GM18498 (cell line): Measurements from ENCODE around the gene DIDO1.

Experiments used
- ATAC-seq: cut with Tn5 transposase; IDR thresholded peaks from one replicate; pipeline ENCODE4 v1.9.1; 2021; ENCODE audit warnings: mild to moderate bottlenecking, moderate library complexity; ENCODE audit not compliant: unreplicated experiment

DIDO1 gene

DNA sequence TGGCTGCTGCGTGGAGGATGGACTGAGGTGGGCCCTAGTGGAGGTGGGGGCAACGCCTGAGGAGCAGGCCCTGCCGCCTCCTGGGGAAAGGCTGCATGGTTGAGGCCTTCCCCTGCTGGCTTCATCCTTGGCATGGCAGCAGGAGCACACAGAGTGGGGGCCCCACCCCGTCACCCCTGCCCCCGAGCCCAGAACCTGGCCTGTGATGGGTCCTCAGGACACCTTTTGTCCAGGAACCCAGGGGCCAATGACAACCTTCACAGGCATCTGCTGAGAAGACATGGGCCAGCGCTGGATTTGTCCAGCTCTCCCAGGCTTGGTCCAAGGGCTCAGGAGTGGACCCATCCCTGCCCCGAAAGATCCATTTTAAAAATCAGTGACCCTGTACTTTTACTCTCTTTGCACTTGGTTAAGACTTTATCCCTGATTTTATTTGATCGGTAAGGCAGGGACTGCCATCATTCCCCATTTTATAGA is 25.6 kb upstream of the DIDO1 start:
- no peak for ATAC-seq

DNA sequence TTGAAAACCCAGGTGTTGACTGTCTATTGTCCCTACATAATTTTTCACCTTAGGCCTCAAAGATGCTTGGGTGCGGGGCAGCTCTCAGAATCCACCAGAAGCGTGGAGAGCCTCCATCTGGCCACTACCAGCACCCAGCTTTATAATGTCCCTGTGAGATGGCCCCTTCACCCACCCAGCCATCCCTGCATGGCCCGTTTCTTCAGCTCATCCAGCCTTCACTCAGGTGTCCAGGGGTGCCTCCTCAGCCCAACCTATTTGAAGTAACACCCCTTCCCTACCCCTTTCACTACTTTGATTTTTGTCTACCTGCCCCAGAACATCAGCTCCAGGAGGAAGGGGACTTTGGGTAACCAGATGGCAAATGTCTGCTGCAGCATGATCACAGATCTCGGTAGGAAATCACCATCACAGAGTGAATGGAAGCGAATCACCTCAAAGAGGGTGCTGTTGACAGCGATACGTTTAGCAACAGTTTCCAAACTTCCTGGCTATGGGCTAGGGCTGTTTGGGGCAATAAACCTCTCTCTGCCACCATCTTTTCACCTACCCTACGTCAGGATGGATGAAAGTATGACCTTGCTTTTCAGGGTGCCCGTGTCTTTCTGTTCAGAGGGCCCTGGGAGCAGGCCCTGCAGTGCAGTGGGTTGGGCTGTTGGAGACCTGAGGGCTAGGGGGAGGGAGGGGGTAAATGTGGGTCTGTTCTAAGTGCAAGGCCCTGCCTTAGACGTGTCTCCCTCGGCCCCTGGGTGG is 25.0 kb upstream of the DIDO1 start:
- no peak for ATAC-seq

DNA sequence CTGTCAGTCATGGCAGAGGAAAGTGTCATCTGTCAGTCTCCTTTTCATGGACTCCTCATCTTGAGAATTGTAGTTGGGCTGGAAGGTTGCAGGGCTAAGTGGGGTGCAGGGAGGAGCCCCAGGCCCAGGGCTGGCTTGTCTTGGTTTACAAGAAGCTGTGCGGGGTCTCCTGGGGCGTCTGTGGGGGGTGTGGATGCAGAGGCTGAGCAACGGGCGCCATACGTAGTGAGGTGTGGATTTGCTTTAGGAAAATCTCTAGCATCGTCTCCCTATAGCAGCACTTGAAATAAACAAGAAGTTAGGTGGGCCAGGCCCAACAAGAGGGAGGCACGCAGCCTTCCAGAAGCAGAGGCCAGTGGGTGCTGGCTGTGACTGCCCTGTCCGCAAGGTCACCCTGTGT is 24.4 kb upstream of the DIDO1 start:
- no peak for ATAC-seq

DNA sequence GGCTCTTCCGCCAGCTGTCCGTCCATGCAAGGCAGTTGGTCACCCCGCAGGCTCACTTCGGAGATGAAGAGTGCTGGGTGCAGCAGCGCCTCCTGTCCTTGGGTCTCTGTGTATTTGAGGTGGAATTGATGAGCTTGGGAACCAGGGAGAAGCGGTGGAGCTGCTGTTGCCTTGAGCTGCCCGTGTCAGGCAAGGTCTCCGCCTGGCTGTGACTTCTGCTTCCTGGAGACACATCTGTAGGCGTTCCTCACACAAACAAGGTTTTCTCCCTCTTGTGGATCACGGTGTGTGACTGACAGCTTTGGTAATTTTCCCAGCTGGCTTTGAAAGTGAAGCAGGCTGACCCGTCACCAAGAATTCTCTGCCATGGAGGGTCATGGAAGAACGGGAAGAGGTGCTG is 23.7 kb upstream of the DIDO1 start:
- ATAC-seq = no peak

DNA sequence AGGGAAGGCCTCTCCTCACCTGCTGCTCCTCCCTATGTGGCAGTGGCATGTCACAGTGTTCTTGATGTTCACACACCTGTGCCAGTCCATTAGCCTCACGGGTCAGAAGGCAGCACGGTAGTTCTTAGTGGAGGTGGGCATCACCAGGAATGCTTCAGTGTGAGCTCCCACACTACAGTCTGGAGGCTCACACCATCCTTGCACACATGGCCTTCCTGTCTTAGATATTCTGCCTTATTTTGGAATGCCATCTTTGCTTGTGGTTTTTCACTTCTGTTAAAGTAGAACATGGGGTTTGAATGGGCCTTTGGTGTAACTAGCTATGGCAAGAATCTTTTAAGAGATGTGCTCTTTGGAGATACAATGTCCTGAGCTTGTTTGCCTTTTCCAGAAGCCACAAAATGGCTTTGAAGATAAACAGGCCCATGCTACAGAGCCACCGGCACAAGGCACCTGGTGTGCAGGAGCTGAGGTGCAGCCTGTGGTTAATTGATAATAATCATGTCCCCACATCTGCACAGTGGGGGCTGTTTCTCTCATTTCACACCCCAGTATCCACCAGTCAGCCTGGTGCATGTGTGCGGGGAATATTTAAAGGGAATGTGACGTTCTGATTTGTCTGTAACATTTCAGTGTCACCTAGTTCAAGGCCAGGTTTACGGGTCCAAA is 23.0 kb upstream of the DIDO1 start:
- no peak for ATAC-seq

DNA sequence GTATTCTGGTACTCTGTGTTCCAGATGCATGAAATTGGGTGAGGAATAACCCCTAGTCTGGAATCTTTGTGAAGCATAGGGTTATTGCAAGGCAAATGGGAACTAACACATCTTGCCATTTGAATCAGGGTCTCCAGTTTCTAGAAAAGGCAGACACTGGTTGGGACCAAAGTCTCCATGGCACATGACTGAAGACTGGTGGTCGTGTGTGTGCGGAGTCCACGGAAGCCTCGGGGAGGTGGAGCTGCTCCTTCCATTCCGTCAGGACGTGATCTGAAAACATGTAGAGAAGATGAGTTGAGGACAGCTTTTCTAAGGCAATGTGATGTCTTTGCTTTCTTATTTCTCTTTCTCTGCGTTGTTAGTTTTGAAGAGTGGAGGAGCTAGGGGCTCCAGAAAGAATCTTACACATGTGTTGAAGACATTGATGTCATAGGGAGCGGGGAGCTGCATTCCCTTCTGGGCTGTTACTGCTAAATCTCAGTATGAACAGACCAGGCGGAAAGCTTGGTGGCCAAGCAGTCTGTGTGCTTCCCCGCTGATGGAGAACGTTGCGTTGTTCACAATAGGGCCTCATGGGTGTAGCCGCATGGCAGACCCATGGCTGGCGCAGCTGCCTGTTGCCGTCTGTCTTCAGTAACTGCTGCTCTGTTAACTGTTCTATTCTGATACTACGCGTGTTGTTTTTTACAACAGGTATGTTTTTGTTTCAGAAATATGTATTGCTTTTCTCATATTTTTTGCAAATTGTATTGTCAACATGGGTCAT is 21.4 kb upstream of the DIDO1 start:
- ATAC-seq = no peak

DNA sequence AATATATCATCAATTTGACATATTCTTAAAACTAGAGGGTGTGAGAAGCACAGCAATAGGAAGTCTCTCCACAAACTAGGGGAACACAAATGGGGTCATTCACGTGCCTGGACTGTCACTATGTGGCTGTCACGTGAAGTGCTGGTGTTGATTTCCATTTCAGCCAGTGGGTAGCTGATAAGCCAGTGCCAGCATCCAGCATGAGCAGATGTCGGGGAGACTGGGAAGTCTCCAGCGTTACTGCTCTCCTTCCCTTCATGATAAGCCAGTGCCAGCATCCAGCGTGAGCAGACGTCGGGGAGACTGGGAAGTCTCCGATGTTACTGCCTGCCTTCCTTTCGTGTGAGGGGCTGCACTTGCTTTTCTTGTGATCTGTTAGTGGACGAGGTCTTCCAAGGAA is 20.6 kb upstream of the DIDO1 start:
- no peak for ATAC-seq

DNA sequence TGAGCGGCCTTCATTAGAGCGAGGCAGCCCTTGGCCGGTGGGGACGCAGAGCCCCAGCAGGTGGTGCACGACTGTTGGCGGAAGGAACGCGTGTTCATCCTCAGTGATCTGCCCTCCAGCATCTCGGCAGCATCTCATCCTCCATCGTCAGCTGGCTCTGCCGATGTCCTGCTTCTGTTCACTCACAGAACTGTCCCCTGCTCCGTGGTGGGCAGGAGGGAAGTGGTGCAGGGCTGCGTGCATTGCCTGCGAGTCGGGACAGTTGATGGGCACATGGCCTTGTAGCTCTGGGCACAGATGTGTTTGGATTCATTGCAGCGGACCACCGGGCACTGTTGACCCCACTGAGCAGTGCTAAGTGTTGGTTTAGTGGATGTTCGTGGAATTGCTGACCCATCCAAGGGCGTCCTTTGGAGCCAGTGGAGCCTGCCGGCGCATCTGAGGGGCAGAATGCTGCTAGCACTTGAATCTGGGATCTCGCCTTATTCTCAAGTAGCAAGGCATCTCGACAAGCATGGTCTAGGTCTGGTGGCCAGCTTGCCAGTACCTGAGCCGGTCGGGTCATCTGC is 19.6 kb upstream of the DIDO1 start:
- ATAC-seq = no peak

DNA sequence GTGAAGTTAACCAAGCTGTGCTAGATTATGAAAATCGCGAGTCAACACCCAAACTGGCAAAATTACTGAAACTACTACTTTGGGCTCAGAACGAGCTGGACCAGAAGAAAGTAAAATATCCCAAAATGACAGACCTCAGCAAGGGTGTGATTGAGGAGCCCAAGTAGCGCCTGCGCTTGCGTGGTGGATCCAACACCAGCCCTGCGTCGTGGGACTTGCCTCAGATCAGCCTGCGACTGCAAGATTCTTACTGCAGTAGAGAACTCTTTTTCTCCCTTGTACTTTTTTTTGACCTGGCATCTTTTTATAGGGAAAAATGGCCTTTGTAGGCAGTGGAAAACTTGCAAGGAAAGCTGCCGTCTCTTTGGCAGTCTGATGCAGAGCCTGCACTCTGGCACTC is 18.4 kb upstream of the DIDO1 start:
- ATAC-seq = no peak

DNA sequence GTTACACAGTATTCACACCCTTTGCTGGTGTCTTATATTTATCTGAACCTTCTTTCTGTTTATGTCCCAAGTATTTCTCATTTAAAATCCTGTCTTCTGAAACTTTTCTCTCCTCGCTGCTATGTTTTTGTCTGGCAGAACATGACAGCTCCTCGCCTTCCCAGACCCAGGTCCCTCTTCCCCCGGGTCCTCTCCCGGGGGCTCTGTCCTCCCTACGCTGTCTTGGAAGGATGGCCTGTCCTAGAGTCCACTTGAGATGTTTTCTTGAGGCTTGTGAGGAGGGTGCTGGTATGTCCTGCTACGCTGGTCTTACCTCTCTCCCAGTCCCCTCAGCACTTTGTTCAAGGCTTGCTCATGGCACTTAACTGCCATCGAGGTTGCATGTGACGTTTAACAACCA is 17.9 kb upstream of the DIDO1 start:
- no peak for ATAC-seq

DNA sequence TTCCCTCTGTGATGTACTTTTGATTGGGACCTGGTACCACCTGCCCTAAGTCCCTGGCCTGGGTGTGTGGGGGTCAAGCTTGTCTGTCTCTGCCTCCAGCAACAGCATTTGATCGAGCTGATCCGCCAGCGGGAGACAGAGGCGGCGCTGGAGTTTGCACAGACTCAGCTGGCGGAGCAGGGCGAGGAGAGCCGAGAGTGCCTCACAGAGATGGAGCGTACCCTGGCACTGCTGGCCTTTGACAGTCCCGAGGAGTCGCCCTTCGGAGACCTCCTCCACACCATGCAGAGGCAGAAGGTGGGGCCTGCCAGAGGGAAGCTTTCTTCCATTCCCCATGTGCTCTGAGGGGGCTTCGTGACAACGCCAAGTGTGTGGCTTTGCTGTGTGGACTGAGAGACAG is 17.1 kb upstream of the DIDO1 start:
- ATAC-seq = no peak

DNA sequence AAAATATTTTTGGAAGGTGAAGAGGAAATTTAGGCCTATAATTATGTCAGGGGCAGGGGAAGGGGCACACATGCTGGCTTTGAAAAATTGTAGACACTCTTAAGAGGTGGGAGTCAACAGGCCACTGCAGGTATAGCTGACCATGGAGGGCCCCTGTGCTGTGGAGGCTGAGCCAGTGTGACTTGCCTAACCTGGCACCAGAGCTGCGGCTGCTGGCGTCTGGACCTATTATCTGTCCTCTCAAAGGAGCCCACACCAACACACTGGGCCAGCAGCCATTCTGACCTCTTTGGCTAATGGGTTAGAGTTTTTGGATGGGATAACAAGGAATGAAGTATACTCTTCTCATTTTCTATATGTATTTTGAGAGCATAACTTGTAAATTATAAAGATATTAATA is 16.2 kb upstream of the DIDO1 start:
- ATAC-seq = no peak

DNA sequence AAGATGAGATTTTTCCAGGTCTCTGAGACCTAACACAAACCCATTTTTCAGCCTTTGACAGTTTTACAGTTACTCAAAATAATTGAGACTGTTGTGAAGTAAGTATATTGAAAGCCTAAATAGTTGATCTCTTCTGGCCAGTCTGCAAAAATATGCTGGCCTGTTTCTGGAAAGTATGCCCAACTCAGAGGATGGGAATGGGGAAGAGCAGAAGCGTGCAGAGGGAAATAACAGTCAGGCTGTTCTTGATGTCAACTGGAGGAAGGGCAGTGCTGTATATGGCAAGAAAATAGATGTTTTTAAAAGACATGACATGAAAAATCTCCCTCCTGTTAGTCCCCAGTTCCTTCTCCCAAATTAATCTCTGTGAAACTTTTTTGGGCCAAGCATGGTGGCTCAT is 15.5 kb upstream of the DIDO1 start:
- no peak for ATAC-seq

DNA sequence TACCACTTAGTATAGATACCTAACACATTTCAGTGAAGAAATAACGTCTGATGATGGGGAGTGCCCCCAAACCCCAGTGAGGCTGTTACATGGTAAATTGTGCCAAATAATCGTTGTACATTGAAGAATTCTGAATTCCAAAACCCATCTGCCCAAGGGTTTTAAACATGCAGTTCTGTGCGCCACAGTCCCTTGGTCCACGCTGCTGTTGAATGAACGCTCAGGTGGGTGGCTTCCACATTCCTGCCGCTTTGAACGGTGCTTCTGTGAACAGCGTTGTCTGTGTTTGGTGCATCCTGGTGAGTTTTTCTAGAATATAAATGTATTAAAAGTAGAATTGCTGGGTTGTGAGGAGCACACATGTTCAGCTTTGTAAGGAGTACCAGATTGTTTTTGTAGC is 14.6 kb upstream of the DIDO1 start:
- ATAC-seq = no peak

DNA sequence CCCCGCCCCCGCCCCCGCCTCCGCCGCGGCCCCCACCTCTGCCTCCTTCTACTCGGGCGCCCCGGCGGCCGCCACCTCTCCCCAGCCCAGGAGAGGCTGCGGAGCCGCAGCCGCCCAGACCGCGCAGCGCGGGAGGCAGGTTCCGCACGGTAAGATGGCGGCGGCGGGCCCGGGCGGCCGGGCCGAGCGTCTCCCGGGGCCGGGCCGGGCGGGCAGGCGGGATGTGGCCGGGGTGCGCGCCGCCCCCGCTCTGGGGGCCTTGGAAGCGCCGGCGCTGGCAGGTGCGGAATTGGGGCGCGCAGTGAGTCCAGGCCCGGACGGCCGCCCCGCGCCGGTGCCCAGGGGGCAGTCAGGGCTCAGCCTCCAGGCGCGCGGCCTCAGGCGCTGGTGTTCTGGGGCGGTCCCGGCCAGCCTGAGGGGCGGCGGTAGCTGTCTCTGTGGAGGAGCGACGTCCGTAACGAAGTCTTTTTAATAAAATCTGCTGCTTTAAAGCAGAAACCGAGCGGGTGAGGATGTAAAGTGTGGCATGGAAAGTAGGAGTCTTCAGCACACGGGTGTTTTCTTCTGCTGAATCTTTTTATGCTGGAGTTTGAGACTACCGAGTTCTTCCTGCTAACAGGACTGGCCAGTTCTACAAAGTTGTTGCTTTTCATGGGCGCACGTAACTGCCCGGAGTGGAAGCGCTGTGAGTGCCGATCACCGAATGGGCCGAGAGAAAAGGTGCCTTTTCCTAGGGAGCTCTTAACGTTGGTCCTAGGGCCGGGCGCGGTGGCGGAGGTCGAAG is 12.0 kb upstream of the DIDO1 start, which contains the start of gene GID8:
Gene GID8, plus strand, starts transcription at position 43 of the 784 bp plus-strand sequence. CDS start 3,356 bp downstream, outside the sequence.
- peak; percentile 40 for ATAC-seq

DNA sequence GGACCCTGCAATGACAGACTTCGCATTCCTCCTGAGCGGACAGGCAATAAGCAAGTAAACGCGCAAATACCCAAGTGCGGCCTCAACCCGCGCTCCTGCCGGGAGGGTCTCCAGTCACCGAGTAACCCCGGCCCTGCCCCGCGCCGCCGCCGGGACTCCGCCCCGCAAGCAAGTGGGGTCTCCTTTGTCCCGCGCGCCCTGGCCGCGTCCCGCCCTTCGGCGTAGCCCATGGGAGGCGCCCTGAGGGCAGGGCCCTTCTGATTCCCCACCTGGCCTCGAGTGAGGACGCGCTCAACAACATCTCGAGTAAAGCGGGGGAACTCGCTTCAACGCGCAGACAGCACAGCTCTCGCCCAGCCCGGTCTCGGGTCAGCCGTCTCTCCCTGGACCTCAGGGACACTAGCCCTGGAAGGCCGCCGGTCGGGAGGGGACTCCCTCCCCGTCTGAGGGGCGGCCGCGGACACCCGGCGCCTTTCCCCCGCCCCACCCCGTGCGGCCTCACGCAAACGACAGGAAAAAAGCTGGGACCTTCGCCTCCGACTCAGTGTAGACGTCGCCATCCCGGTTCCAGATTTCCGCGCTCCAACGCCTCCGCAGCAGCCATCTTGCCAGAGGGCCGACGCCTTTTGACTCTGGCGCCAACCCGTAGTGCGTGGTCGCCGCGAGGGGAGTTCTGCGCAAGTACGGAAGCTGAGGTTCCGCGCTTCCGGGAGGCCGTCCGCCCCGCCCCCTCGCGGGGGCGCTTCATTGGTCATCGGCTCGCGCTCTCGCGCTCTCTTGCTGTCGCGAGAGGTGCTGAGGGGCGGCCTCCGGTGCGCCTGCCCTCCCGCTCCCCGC is 11.2 kb upstream of the DIDO1 start:
- peak; percentile 86 for ATAC-seq

DNA sequence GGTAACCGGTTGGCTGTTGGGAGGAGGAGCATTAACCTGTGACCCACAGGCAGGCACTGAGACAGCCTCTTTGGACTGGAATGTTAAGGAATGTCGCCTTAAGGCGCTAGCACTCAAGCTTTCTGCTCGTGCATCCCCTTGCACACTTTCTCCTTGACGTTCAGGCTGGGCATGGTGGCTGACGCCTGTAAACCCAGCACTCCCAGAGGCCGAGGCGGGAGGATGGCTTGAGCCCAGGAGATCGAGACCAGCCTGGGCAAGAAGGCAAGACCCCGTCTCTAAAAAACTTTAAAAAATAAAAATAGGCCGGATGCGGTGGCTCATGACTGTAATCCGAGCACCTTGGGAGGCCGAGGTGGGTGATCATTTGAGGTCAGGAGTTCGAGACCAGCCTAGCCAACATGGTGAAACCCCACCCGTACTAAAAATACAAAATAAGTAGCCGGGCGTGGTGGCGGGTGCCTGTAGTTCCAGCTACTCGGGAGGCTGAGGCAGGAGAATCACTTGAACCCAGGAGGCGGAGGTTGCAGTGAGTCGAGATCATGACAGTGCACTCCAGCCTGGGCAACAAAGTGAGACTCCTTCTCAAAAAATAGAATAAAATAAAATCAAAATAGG is 9.8 kb upstream of the DIDO1 start:
- no peak for ATAC-seq

DNA sequence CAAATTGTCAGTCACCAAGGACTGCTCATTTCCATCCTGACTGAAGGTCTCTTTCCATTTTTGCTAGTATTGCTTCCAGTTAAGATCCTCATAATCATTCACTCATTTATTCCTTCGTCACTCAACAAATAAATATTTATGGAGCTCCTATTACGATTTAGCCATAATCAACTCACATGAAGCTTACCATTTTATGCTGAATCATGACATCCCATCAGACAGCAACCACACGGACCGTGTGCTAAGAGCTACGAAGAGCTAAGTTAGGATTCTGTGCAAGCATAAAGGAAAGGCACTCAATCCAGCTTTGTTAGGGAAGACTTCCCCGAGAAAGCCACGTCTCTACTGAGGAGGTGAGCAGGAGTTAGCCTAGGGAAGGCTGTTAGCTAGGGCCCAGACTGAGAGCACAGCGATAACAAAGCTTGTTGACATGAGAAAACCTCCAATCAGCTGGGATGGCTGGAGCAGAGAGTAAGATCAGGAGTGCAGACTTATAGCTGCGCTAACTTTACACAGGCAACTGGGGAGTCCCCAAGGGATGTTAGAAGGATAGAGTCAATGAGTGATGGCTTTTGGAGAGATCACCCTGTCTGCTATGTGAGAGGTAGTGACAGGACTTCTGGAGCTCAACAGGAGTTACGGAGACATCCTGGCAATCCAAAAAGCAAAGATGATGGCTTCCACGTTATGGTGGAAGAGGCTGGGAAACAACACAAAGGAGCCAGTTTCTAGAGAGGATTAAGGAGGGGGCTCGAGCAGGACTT is 9.1 kb upstream of the DIDO1 start:
- ATAC-seq = no peak

DNA sequence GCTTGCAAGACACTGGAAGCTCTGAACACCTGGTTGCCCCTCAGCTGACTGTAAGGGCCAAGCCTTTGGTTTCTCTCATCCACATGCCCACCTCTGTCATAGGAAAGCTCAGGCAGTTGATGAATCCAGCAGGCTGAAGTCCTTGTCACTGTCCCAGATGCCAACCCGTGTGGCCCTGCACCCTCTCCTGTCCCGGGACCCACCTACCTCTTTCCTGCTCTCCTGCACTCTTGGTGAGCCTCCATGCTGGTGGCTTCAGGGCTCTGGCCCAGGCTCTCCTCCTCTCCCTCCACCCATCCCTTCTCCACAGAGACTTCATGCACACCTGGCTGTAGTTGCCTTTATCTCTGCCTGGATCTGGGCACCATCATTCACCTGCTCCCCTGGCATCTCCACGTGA is 7.7 kb upstream of the DIDO1 start:
- ATAC-seq = no peak
